ENCODE results near the gene AACS.

The AACS gene

GRCh38 chr12:125149160-125150108 is 84.2 kb downstream of the AACS start:
- no peak overlapping the region for H3K27ac ChIP-seq (ENCODE audit: low read depth, low read length)
- WGBS (ENCODE audit: extremely low coverage, insufficient coverage, low lambda C conversion rate): no CpG with 5 or more reads among the region's 11 CpGs
- no peak overlapping the region for H4K5ac ChIP-seq (ENCODE audit: low read length)
- H2AK5ac ChIP-seq (ENCODE audit: low read length): no peak overlapping the region
- no peak overlapping the region for H3K4me3 ChIP-seq (ENCODE audit: low read length)
- H3K4me1 ChIP-seq (ENCODE audit: control insufficient read depth, low read depth, low read length): no peaks in the 10 kb centered on the region
- H3K79me2 ChIP-seq (ENCODE audit: control insufficient read depth, insufficient read depth, low read length): no peaks in the 10 kb centered on the region
- DNase-seq: no peak
- H2BK5ac ChIP-seq (ENCODE audit: low read length): no peak overlapping the region
- no peak overlapping the region for H3K4me2 ChIP-seq (ENCODE audit: low read length)
- H3K56ac ChIP-seq (ENCODE audit: low read length): no peak overlapping the region
- H3K9ac ChIP-seq (ENCODE audit: low read length): no peak overlapping the region
- no peak overlapping the region for H4K8ac ChIP-seq (ENCODE audit: low read depth, low read length)
- no peak overlapping the region for H3K4ac ChIP-seq (ENCODE audit: low read depth, low read length)
- H3K36me3 ChIP-seq (ENCODE audit: control insufficient read depth, insufficient read depth, low read length): no peaks in the 10 kb centered on the region
- H2BK120ac ChIP-seq (ENCODE audit: low read depth, low read length): no peak overlapping the region
- H3K23ac ChIP-seq (ENCODE audit: low read length): no peak overlapping the region
- no peak overlapping the region for H2BK15ac ChIP-seq (replicated peaks; ENCODE audit: low read depth)
- H3K18ac ChIP-seq (ENCODE audit: low read length): no peak overlapping the region
- no peaks in the 10 kb centered on the region for H3K79me1 ChIP-seq (ENCODE audit: low read length)
- H3K27me3 ChIP-seq (ENCODE audit: insufficient read depth, low read length, poor library complexity): no peaks in the 10 kb centered on the region

GRCh38 chr12:125151284-125151683 is 86.0 kb downstream of the AACS start:
- Histone ChIP-seq H4K5ac (ENCODE audit: low read length) (no peak overlapping the region), H3K18ac (ENCODE audit: low read length) (no peak overlapping the region), H2BK5ac (ENCODE audit: low read length) (no peak overlapping the region), H3K27me3 (ENCODE audit: insufficient read depth, low read length, poor library complexity) (no peaks in the 10 kb centered on the region), H3K4me3 (ENCODE audit: low read length) (no peak overlapping the region), H2BK120ac (ENCODE audit: low read depth, low read length) (no peak overlapping the region), H3K79me2 (ENCODE audit: control insufficient read depth, insufficient read depth, low read length) (no peaks in the 10 kb centered on the region), H3K9ac (ENCODE audit: low read length) (no peak overlapping the region), H3K79me1 (ENCODE audit: low read length) (no peaks in the 10 kb centered on the region), H3K4me1 (ENCODE audit: control insufficient read depth, low read depth, low read length) (no peaks in the 10 kb centered on the region), H3K56ac (ENCODE audit: low read length) (no peak overlapping the region), H3K36me3 (ENCODE audit: control insufficient read depth, insufficient read depth, low read length) (no peaks in the 10 kb centered on the region), H3K27ac (ENCODE audit: low read depth, low read length) (no peak overlapping the region), H3K4ac (ENCODE audit: low read depth, low read length) (no peak overlapping the region), H3K23ac (ENCODE audit: low read length) (no peak overlapping the region), H2BK15ac (replicated peaks; ENCODE audit: low read depth) (no peak overlapping the region), H3K4me2 (ENCODE audit: low read length) (no peak overlapping the region), H4K8ac (ENCODE audit: low read depth, low read length) (no peak overlapping the region), H2AK5ac (ENCODE audit: low read length) (no peak overlapping the region)
- DNase-seq: peak; percentile 60
- no CpG with 5 or more reads among the region's 9 CpGs for WGBS (ENCODE audit: extremely low coverage, insufficient coverage, low lambda C conversion rate)

- Histone ChIP-seq H3K18ac (ENCODE audit: low read length) (no peak overlapping the region), H2AK5ac (ENCODE audit: low read length) (no peak overlapping the region), H2BK15ac (replicated peaks; ENCODE audit: low read depth) (no peak overlapping the region), H2BK120ac (ENCODE audit: low read depth, low read length) (no peak overlapping the region), H3K4me2 (ENCODE audit: low read length) (no peak overlapping the region), H3K4me3 (ENCODE audit: low read length) (no peak overlapping the region), H2BK5ac (ENCODE audit: low read length) (no peak overlapping the region), H3K4ac (ENCODE audit: low read depth, low read length) (no peak overlapping the region), H4K8ac (ENCODE audit: low read depth, low read length) (no peak overlapping the region), H3K9ac (ENCODE audit: low read length) (no peak overlapping the region), H3K27me3 (ENCODE audit: insufficient read depth, low read length, poor library complexity) (no peaks in the 10 kb centered on the region), H3K27ac (ENCODE audit: low read depth, low read length) (no peak overlapping the region), H3K36me3 (ENCODE audit: control insufficient read depth, insufficient read depth, low read length) (no peaks in the 10 kb centered on the region), H3K79me2 (ENCODE audit: control insufficient read depth, insufficient read depth, low read length) (no peaks in the 10 kb centered on the region), H3K4me1 (ENCODE audit: control insufficient read depth, low read depth, low read length) (no peaks in the 10 kb centered on the region), H3K56ac (ENCODE audit: low read length) (no peak overlapping the region), H3K79me1 (ENCODE audit: low read length) (no peaks in the 10 kb centered on the region), H4K5ac (ENCODE audit: low read length) (no peak overlapping the region), H3K23ac (ENCODE audit: low read length) (no peak overlapping the region)
- DNase-seq: no peak
- WGBS (ENCODE audit: extremely low coverage, insufficient coverage, low lambda C conversion rate): no CpG with 5 or more reads among the region's 7 CpGs
These were observed 87.2 kb downstream of the AACS start for GRCh38 chr12:125152463-125152862.

- H3K56ac ChIP-seq (ENCODE audit: low read length): no peak overlapping the region
- H3K9ac ChIP-seq (ENCODE audit: low read length): no peak overlapping the region
- H2BK120ac ChIP-seq (ENCODE audit: low read depth, low read length): no peak overlapping the region
- H4K5ac ChIP-seq (ENCODE audit: low read length): no peak overlapping the region
- H3K36me3 ChIP-seq (ENCODE audit: control insufficient read depth, insufficient read depth, low read length): no peaks in the 10 kb centered on the region
- no peak for DNase-seq
- no peak overlapping the region for H2BK15ac ChIP-seq (replicated peaks; ENCODE audit: low read depth)
- WGBS (ENCODE audit: extremely low coverage, insufficient coverage, low lambda C conversion rate): no CpG with 5 or more reads among the region's 6 CpGs
- no peak overlapping the region for H3K4ac ChIP-seq (ENCODE audit: low read depth, low read length)
- no peaks in the 10 kb centered on the region for H3K79me1 ChIP-seq (ENCODE audit: low read length)
- H3K27me3 ChIP-seq (ENCODE audit: insufficient read depth, low read length, poor library complexity): no peaks in the 10 kb centered on the region
- H3K23ac ChIP-seq (ENCODE audit: low read length): no peak overlapping the region
- no peaks in the 10 kb centered on the region for H3K79me2 ChIP-seq (ENCODE audit: control insufficient read depth, insufficient read depth, low read length)
- no peak overlapping the region for H3K27ac ChIP-seq (ENCODE audit: low read depth, low read length)
- no peak overlapping the region for H2AK5ac ChIP-seq (ENCODE audit: low read length)
- H2BK5ac ChIP-seq (ENCODE audit: low read length): no peak overlapping the region
- H3K4me1 ChIP-seq (ENCODE audit: control insufficient read depth, low read depth, low read length): no peaks in the 10 kb centered on the region
- H3K4me3 ChIP-seq (ENCODE audit: low read length): no peak overlapping the region
- H4K8ac ChIP-seq (ENCODE audit: low read depth, low read length): no peak overlapping the region
- no peak overlapping the region for H3K18ac ChIP-seq (ENCODE audit: low read length)
- H3K4me2 ChIP-seq (ENCODE audit: low read length): no peak overlapping the region
These were observed 90.1 kb downstream of the AACS start for GRCh38 chr12:125155366-125155765.

GRCh38 chr12:125157177-125157576 is 91.9 kb downstream of the AACS start:
- no peak overlapping the region for H3K4me2 ChIP-seq (ENCODE audit: low read length)
- H3K27ac ChIP-seq (ENCODE audit: low read depth, low read length): no peak overlapping the region
- H3K56ac ChIP-seq (ENCODE audit: low read length): no peak overlapping the region
- no peaks in the 10 kb centered on the region for H3K79me2 ChIP-seq (ENCODE audit: control insufficient read depth, insufficient read depth, low read length)
- H3K18ac ChIP-seq (ENCODE audit: low read length): no peak overlapping the region
- no peak for DNase-seq
- H3K36me3 ChIP-seq (ENCODE audit: control insufficient read depth, insufficient read depth, low read length): no peaks in the 10 kb centered on the region
- no peaks in the 10 kb centered on the region for H3K27me3 ChIP-seq (ENCODE audit: insufficient read depth, low read length, poor library complexity)
- H3K4me3 ChIP-seq (ENCODE audit: low read length): no peak overlapping the region
- no peak overlapping the region for H2BK120ac ChIP-seq (ENCODE audit: low read depth, low read length)
- no peak overlapping the region for H2AK5ac ChIP-seq (ENCODE audit: low read length)
- H3K79me1 ChIP-seq (ENCODE audit: low read length): no peaks in the 10 kb centered on the region
- H4K8ac ChIP-seq (ENCODE audit: low read depth, low read length): no peak overlapping the region
- no peaks in the 10 kb centered on the region for H3K4me1 ChIP-seq (ENCODE audit: control insufficient read depth, low read depth, low read length)
- H2BK15ac ChIP-seq (replicated peaks; ENCODE audit: low read depth): no peak overlapping the region
- H3K23ac ChIP-seq (ENCODE audit: low read length): no peak overlapping the region
- no peak overlapping the region for H3K4ac ChIP-seq (ENCODE audit: low read depth, low read length)
- no peak overlapping the region for H3K9ac ChIP-seq (ENCODE audit: low read length)
- H4K5ac ChIP-seq (ENCODE audit: low read length): no peak overlapping the region
- no peak overlapping the region for H2BK5ac ChIP-seq (ENCODE audit: low read length)
- no CpG with 5 or more reads among the region's 3 CpGs for WGBS (ENCODE audit: extremely low coverage, insufficient coverage, low lambda C conversion rate)

Data from mesendoderm (in vitro differentiated cells).